Kidney glomerular epithelial cell (primary cell): ENCODE results near the gene VRK1.
A peak's percentile ranks its signal among the peaks of the same experiment; 100 is the strongest.

Experiments used
- DNase-seq: peaks from one replicate; lab custom pipeline; 2025; lab: John Stamatoyannopoulos, UW

Gene VRK1

GRCh38 chr14:96792003-96792402 lies 5.2 kb upstream of the VRK1 start:
- DNase-seq: no peak

GRCh38 chr14:96792591-96792990 lies 4.6 kb upstream of the VRK1 start:
- no peak for DNase-seq

- no peak for DNase-seq
Measured at GRCh38 chr14:96793547-96793946, 3.6 kb upstream of the VRK1 start.

GRCh38 chr14:96795109-96795828 lies 1.9 kb upstream of the VRK1 start:
- no peak for DNase-seq

- no peak for DNase-seq
Measured at GRCh38 chr14:96797582-96798349, 584 bp downstream of the VRK1 start.

- no peak for DNase-seq
Measured at GRCh38 chr14:96798956-96799355, 1.8 kb downstream of the VRK1 start.

GRCh38 chr14:96799489-96800054 lies 2.4 kb downstream of the VRK1 start:
- no peak for DNase-seq

- DNase-seq: no peak
Measured at GRCh38 chr14:96801931-96802330, 4.7 kb downstream of the VRK1 start.

- DNase-seq: no peak
Measured at GRCh38 chr14:96802963-96803362, 5.8 kb downstream of the VRK1 start.

- DNase-seq: no peak
Measured at GRCh38 chr14:96803958-96804357, 6.8 kb downstream of the VRK1 start.

GRCh38 chr14:96804895-96805294 lies 7.7 kb downstream of the VRK1 start:
- no peak for DNase-seq

GRCh38 chr14:96805956-96806355 lies 8.8 kb downstream of the VRK1 start:
- no peak for DNase-seq

- DNase-seq: no peak
Measured at GRCh38 chr14:96806836-96807235, 9.7 kb downstream of the VRK1 start.

- no peak for DNase-seq
Measured at GRCh38 chr14:96808619-96809406, 11.6 kb downstream of the VRK1 start.

- DNase-seq: peak; percentile 16
Measured at GRCh38 chr14:96811265-96811664, 14.1 kb downstream of the VRK1 start.

- no peak for DNase-seq
Measured at GRCh38 chr14:96811985-96812667, 14.9 kb downstream of the VRK1 start.

GRCh38 chr14:96816281-96816680 lies 19.1 kb downstream of the VRK1 start:
- DNase-seq: no peak

- no peak for DNase-seq
Measured at GRCh38 chr14:96817750-96818666, 20.8 kb downstream of the VRK1 start.

GRCh38 chr14:96821501-96821900 lies 24.3 kb downstream of the VRK1 start:
- DNase-seq: no peak

GRCh38 chr14:96823652-96824051 lies 26.5 kb downstream of the VRK1 start:
- DNase-seq: no peak

GRCh38 chr14:96824283-96824682 lies 27.1 kb downstream of the VRK1 start:
- DNase-seq: peak; percentile 43
